Choroid plexus epithelial cell (primary cell): ENCODE data around the gene TXN.
"Not testable (repeated sequence)": the region's sequence is repeated elsewhere in the genome, so short reads cannot be mapped to it uniquely, and the experiment has no call there.

ENCODE experiments used
- DNase-seq: peaks from one replicate; pipeline ENCODE4 v3.0.0-alpha.2; 2010; ENCODE audit warnings: low read depth
- H3K4me3 ChIP-seq: 2 replicates; pipeline ENCODE4 v1.5.1; 2011; ENCODE audit warnings: low read depth, mild to moderate bottlenecking, control low read depth, low read length, moderate library complexity
- TF ChIP-seq, protein P1 (sequence below): conservative IDR thresholded peaks from 2 replicates; pipeline ENCODE4 v1.5.1; 2011; ENCODE audit warnings: low read depth, mild to moderate bottlenecking, control low read depth, inconsistent platforms, low read length, moderate library complexity

Gene TXN

DNA sequence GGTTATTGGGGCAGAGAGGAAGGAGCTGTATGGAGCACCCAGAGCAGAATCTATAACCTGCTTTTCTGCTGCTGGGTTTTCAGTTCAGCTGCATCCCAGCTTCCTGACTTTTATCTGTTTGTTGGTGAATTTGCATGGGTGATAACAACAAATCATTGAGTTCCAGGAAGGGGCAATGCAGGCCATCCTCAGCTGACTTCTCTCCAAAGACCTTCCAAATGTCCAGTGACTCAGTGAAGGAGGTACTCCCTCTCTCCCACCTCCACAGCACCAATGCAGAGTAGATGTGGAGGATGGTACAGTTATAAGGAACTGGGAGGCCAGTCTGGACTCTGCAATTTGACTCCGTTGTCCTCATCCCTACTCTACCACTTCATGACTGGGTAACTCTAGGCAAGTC is 1.6 kb upstream of the TXN start:
- no peak for DNase-seq
- H3K4me3 ChIP-seq: peak overlapping the region; percentile 89
- TF ChIP-seq, protein P1, sequence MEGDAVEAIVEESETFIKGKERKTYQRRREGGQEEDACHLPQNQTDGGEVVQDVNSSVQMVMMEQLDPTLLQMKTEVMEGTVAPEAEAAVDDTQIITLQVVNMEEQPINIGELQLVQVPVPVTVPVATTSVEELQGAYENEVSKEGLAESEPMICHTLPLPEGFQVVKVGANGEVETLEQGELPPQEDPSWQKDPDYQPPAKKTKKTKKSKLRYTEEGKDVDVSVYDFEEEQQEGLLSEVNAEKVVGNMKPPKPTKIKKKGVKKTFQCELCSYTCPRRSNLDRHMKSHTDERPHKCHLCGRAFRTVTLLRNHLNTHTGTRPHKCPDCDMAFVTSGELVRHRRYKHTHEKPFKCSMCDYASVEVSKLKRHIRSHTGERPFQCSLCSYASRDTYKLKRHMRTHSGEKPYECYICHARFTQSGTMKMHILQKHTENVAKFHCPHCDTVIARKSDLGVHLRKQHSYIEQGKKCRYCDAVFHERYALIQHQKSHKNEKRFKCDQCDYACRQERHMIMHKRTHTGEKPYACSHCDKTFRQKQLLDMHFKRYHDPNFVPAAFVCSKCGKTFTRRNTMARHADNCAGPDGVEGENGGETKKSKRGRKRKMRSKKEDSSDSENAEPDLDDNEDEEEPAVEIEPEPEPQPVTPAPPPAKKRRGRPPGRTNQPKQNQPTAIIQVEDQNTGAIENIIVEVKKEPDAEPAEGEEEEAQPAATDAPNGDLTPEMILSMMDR: no peak

DNA sequence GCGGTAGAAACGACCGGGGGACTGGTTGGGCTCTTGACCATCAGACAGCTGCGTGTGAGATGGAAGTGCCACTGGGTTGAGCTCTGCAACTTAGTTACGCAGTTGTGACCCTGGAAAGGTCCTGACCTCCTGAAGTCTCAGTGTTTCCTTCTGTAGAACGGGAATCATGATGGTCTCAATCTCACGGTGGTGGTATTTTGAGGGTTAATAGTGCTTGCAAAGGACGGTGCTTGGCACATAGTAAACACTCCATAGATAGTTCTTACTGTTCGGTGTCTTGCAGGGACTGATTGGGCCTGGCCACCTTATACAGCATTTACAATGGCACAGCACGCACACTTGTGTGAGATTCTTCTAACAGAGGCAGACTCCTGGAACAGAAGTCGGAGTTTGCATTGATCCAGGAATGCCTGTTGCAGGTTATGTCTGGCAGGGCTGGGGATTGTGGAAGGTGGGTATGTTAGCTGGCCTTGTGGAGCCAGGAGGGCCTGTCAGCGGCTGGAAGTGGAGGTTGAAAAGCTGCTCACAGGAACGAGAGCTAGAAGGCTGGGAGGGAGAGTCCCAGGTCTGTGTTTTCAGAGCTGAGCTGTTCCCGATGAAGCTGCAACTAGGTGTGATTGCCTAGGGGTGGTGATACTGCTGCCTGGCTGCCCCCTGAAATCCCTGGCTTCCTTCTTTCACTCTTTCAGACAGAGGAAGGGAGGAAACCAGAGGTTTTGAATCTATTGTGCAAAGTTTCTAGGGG is 962 bp upstream of the TXN start:
- TF ChIP-seq, protein P1: no peak
- H3K4me3 ChIP-seq: peak overlapping the region; percentile 89
- DNase-seq: peak; percentile 38

DNA sequence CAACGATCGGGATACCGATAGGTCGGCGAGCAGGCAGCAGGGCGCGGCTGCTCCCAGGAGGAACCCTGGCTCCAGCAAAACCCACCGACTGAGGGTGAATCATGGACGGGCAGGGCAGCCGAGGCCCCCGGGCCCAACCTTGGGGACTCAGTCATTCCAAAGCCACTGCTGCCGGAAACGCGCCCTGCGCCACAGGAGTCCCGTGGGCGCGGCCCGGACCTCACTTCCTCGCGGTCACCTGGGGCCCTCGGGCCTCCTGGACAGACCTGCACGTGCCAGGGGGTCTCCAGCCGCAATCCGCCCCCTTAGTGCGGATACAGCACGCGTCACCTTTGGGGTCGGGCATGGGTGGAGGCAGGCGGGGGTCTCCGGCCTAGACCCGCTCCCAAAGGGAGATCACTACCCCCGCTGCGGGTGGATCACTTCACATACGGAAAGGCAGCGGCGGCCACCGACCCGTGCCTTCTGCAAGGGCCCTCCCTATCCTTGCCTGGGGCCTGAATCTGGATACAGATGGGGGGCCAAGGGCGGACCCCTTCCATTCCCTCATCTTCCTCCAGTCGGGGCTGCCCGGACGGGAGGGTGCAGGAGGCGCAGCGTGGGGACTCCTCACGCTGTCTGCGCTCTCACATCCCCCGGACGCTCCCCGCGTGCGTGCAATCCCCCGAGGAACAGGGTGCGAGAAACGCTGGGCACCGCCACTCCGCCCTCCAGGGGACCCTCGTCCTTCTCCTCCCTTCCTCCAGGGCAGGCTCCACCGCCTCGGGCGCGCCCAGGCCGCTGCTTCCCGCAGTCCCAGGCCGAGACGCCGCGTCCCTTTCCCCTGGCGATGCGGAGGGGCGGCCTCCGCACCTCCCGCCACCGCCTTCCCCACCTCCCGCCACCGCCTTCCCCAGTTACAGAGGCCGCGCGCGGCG is 586 bp downstream of the TXN start:
- DNase-seq: peak; percentile 17
- TF ChIP-seq, protein P1: no peak
- H3K4me3 ChIP-seq: peak overlapping the region; percentile 89

DNA sequence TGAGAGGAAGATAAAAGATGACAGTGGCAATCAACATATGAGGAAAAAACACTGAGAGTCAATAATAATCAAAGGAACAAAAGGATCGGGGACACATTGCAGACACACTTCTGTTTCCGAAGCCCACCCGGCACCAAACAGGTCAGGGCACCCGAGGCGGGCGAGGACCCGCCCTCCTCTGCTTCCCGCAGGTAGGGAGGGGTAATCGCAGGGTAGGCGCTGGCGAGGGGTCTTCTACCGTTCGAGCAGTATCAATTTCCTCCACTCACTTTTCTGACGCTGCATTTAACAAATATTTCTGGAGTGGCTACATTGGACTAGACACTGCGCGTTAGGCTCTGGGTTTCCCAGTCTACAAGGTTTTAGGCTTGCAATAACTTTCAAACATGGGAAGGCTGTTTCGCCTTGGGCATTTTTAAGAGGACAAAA is 1.3 kb downstream of the TXN start:
- H3K4me3 ChIP-seq: peak overlapping the region; percentile 89
- TF ChIP-seq, protein P1: no peak
- peak; percentile 56 for DNase-seq

DNA sequence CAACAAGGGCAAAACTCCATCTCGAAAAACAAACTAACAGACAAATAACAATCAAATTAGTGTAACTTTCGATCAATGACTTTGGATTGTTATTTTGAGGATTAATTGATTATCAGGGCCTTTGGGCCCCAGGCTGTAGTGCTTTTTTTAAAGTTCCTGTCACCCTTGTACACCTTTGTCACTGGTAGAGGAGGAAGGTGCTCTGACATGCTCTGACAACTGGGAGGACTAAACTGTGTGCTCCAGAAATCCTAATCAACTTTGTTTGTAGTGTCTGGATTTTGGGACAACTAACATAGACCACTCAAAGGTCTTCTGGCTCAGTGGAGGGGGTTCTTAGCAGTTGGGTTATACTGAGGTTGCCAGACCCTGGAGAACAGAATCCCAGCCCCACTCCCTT is 1.8 kb downstream of the TXN start:
- H3K4me3 ChIP-seq: peak overlapping the region; percentile 89
- TF ChIP-seq, protein P1: no peak
- no peak for DNase-seq

DNA sequence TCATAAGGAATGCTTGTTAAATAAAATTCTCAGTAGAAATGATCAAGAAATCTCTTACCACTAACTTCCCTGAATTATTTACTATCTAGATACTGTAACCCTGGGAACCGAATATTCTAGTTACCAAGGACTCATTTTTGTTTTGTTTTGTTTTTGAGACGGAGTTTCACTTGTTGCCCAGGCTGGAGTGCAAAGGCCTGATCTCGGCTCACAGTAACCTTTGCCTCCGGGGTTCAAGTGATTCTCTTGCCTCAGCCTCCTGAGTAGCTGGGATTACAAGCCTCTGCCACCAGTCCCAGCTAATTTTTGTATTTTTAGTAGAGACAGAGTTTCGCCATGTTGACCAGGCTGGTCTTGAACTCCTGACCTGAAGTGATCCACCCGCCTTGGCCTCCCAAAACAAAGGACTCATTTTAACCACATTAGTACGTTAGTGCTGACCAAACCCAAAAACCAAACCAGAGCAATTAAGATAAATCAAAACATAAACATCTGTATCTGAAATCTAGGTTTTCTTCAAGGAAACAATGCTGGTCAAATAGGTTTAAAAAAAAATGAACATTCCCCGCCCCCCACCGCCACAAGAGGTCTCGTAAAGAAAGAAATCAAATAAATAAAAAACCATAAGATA is 3.7 kb downstream of the TXN start:
- H3K4me3 ChIP-seq: no peak overlapping the region
- TF ChIP-seq, protein P1: no peak
- DNase-seq: peak; percentile 37

DNA sequence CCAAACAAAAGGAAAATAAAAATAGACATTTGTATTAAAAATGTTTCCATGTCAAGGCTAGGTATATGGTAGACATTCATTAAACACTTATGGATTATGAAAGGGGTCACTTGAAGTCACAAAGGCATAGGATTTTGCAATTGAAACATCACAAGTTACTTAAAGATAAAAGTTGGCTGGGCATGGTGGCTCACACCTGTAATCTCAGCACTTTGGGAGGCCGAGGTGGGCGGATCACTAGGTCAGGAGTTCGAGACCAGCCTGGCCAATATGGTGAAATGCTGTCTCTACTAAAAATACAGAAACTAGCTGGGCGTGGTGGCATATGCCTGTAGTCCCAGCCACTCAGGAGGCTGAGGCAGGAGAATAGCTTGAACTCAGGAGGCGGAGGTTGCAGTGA is 4.5 kb downstream of the TXN start:
- H3K4me3 ChIP-seq, DNase-seq: not testable (repeated sequence)
